NK-92 treated with Interleukin-12 subunit alpha and Interleukin-12 subunit beta, amount 100 ng/mL, for 24 hours (cell line): Measurements from ENCODE around the gene CEACAM7.
A peak's percentile ranks its signal among the peaks of the same experiment; 100 is the strongest.

ENCODE experiments used
- DNase-seq: peaks from one replicate; lab custom pipeline; 2025; lab: John Stamatoyannopoulos, UW

Gene CEACAM7

DNA sequence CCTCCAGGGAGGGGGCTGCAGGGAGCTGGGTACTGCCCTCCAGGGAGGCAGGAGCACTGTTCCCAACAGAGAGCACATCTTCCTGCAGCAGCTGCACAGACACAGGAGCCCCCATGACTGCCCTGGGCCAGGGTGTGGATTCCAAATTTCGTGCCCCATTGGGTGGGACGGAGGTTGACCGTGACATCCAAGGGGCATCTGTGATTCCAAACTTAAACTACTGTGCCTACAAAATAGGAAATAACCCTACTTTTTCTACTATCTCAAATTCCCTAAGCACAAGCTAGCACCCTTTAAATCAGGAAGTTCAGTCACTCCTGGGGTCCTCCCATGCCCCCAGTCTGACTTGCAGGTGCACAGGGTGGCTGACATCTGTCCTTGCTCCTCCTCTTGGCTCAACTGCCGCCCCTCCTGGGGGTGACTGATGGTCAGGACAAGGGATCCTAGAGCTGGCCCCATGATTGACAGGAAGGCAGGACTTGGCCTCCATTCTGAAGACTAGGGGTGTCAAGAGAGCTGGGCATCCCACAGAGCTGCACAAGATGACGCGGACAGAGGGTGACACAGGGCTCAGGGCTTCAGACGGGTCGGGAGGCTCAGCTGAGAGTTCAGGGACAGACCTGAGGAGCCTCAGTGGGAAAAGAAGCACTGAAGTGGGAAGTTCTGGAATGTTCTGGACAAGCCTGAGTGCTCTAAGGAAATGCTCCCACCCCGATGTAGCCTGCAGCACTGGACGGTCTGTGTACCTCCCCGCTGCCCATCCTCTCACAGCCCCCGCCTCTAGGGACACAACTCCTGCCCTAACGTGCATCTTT lies 12.5 kb upstream of the CEACAM7 start:
- DNase-seq, result no peak

GRCh38 chr19:41699968-41700323 lies 11.9 kb upstream of the CEACAM7 start:
- no peak for DNase-seq

DNA sequence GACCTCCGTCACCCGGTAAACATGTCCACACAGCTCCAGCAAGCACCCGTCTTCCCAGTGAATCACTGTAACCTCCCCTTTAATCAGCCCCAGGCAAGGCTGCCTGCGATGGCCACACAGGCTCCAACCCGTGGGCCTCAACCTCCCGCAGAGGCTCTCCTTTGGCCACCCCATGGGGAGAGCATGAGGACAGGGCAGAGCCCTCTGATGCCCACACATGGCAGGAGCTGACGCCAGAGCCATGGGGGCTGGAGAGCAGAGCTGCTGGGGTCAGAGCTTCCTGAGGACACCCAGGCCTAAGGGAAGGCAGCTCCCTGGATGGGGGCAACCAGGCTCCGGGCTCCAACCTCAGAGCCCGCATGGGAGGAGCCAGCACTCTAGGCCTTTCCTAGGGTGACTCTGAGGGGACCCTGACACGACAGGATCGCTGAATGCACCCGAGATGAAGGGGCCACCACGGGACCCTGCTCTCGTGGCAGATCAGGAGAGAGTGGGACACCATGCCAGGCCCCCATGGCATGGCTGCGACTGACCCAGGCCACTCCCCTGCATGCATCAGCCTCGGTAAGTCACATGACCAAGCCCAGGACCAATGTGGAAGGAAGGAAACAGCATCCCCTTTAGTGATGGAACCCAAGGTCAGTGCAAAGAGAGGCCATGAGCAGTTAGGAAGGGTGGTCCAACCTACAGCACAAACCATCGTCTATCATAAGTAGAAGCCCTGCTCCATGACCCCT lies 11.3 kb upstream of the CEACAM7 start:
- no peak for DNase-seq

GRCh38 chr19:41698746-41699230 lies 10.7 kb upstream of the CEACAM7 start:
- DNase-seq, result no peak

DNA sequence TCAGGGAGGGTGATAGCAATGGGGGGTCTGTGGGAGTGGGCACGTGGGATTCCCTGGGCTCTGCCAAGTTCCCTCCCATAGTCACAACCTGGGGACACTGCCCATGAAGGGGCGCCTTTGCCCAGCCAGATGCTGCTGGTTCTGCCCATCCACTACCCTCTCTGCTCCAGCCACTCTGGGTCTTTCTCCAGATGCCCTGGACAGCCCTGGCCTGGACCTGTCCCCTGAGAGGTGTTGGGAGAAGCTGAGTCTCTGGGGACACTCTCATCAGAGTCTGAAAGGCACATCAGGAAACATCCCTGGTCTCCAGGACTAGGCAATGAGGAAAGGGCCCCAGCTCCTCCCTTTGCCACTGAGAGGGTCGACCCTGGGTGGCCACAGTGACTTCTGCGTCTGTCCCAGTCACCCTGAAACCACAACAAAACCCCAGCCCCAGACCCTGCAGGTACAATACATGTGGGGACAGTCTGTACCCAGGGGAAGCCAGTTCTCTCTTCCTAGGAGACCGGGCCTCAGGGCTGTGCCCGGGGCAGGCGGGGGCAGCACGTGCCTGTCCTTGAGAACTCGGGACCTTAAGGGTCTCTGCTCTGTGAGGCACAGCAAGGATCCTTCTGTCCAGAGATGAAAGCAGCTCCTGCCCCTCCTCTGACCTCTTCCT lies 9.3 kb upstream of the CEACAM7 start:
- no peak for DNase-seq

GRCh38 chr19:41696402-41697197 lies 8.5 kb upstream of the CEACAM7 start:
- DNase-seq, result no peak

GRCh38 chr19:41695745-41696144 lies 7.7 kb upstream of the CEACAM7 start:
- no peak for DNase-seq

DNA sequence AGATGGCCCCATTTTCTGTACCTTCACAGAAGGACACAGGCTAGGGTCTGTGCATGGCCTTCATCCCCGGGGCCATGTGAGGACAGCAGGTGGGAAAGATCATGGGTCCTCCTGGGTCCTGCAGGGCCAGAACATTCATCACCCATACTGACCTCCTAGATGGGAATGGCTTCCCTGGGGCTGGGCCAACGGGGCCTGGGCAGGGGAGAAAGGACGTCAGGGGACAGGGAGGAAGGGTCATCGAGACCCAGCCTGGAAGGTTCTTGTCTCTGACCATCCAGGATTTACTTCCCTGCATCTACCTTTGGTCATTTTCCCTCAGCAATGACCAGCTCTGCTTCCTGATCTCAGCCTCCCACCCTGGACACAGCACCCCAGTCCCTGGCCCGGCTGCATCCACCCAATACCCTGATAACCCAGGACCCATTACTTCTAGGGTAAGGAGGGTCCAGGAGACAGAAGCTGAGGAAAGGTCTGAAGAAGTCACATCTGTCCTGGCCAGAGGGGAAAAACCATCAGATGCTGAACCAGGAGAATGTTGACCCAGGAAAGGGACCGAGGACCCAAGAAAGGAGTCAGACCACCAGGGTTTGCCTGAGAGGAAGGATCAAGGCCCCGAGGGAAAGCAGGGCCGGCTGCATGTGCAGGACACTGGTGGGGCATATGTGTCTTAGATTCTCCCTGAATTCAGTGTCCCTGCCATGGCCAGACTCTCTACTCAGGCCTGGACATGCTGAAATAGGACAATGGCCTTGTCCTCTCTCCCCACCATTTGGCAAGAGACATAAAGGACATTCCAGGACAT lies 7.0 kb upstream of the CEACAM7 start:
- no peak for DNase-seq

- no peak for DNase-seq
Observed at GRCh38 chr19:41694196-41694595, 6.1 kb upstream of the CEACAM7 start.

DNA sequence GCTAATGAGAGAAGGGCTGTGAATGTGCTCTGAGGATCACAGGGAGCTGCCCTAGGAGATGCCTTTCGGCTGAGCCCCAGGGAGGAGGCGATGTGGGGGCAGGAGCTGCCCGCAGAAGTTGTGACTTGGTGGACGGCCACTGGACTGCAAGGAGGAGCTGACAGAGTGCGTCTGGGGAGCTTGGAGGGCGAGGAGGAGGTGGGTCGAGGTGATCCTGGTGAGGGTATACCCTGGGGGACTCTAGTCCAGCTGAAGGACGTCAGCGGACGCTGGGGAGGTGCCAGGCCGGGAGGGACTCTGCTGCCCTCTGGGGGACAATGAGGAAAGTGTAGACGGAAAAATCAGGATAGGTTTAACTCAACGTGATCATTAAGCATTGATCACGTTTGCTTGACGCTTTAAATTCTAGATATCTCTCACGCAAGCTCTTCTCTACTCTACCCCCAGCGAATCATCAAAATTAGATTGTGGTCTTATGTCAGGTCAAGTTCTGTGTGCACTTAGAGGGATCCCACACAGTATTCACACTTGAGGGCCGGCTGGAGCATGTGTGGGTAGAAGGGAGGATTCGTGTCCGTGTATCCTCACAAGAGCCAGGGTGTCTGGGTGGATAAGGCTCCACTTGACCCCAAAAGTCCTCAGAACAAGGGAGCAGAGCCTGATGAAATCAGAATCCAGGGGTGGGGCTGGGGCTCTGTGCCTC lies 3.3 kb upstream of the CEACAM7 start:
- no peak for DNase-seq

DNA sequence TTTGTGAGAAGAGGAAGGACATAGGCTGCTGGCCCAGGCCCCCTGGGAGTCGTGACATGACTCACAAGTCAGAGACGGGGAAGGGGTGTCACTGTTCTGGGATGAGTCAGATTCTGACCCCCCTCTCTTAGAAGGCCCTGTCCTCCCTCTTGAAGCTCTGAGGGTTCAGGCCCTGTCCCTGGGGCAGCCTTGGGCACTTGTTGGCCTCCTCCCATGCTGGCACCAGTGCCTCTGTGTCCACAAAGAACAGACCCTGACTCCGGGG lies 2.7 kb upstream of the CEACAM7 start:
- DNase-seq, result no peak

GRCh38 chr19:41689993-41690800 lies 2.1 kb upstream of the CEACAM7 start:
- DNase-seq, result no peak

DNA sequence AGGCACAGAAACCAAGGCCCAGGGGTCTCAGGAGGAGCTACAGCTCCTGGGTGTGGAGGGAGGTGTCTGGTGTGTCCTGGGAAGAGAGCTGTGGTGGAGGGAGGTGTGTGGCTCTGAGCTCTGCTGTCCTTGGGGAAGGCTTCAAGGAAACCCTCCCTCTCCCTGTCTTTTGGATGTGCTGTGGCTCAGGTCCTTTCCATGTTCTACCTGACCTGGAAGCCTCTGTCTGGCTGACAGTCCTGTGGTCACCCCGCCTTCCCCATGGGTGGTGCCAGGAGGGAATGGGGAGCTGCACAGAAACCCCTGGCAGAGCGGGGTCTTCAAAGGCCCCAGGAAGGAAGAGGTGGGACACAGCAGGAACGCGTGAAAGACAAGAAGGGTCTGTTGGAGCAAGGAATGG lies 617 bp upstream of the CEACAM7 start:
- no peak for DNase-seq

DNA sequence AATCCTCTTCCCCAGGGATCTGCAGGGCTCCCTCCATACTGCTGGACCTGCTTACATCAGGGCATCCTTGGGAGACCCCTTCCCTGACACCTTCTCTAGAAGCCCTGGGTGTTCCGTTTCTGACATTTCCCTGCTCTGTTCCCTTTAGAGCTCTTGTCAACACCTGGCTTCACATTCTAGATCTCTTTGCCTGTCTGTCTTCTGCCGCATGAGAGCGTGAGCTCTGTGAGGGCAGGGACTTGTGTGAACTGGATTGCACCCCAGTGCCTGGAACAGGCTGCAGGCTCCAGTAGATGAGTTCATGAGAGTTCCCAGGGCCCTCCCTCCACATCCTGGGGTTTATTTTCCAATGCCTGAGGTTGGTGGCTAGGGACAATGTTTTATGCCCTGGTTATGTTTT lies 651 bp downstream of the CEACAM7 start:
- no peak for DNase-seq

- no peak for DNase-seq
Observed at GRCh38 chr19:41682437-41682836, 5.6 kb downstream of the CEACAM7 start.

- no peak for DNase-seq
Observed at GRCh38 chr19:41671486-41671885, 16.6 kb downstream of the CEACAM7 start.

DNA sequence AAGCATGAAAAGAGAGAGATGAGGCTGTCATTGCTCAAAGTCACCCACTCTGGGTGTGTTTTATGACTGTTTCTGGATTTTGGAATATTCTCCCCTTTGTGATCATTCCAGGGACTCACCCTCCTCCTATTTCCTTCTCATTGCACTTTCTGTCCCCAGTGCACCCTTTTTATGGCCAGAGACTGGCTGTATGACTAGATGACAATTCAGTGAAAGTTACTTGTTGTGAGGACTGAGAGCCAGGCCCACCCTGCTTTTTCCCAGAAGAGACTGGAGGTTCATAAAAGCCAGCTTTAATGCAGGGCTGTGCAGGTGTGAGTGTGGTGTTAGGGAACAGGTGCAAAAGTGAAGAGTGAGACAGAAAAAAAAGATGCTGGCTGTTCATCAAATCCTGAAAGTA lies 17.3 kb downstream of the CEACAM7 start:
- DNase-seq, result no peak

DNA sequence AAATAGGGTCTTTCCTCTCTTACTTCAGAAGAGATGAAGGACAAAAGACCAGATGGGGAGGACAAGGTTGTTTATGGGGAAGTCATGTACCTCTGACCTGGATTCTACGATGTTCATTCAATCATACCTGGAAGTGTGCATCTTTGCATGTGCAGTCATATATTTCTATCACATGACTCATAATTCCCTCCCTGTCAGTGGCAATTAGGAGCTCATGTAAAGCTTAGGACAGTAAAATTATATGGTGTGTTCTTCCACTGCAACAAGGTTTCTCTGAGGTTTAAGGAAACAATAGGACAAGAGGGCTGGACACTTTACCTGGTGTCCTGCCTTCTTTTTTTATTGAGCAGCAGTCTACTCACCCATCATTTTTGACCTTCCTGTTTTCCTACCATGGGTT lies 19.8 kb downstream of the CEACAM7 start:
- DNase-seq, result no peak

- DNase-seq, result no peak
Observed at GRCh38 chr19:41666075-41666474, 22.0 kb downstream of the CEACAM7 start.

DNA sequence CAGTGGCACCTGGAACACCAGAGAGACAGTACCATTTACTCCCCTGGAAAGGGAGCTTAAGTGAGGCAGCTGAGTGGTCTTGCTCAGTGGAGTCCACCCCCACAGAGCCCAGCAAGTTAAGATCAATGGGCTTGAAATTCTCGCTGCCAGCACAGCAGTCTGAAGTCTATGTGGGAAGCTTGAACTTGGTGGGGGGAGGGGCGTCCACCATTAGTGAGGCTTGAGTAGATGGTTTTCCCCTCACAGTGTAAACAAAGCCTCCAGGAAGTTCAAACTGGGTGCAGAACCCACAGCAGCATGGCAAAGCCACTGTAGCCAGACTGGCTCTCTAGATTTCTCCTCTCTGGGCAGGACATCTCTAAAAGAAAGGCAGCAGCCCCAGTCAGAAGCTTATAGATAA lies 30.9 kb downstream of the CEACAM7 start:
- DNase-seq, result peak; percentile 62
